NCI-H146 treated with DMSO at 0.1 percent for 48 hours (cell line): Measurements from ENCODE around the gene AKAP1.

Experiments used
- DNase-seq: peaks from one replicate; lab custom pipeline; 2025; ENCODE audit not compliant: unreplicated experiment; lab: John Stamatoyannopoulos, UW

The AKAP1 gene

GRCh38 chr17:57084802-57085447 is at the start of gene AKAP1:
Gene AKAP1 (plus strand): TSS chr17:57085246. CDS start chr17:57105465, 20,219 bp downstream.
- peak; percentile 74 for DNase-seq

GRCh38 chr17:57035971-57036481 is 49.0 kb upstream of the AKAP1 start:
- DNase-seq, result no peak

GRCh38 chr17:57037411-57037810 is 47.6 kb upstream of the AKAP1 start:
- DNase-seq, result no peak

- DNase-seq, result no peak
Observed at GRCh38 chr17:57038486-57038885, 46.6 kb upstream of the AKAP1 start.

- no peak for DNase-seq
Observed at GRCh38 chr17:57040571-57040970, 44.5 kb upstream of the AKAP1 start.

GRCh38 chr17:57043276-57043675 is 41.8 kb upstream of the AKAP1 start:
- no peak for DNase-seq

- DNase-seq, result no peak
Observed at GRCh38 chr17:57044976-57045867, 39.8 kb upstream of the AKAP1 start.

GRCh38 chr17:57045868-57046704 is 39.0 kb upstream of the AKAP1 start:
- DNase-seq, result no peak

- DNase-seq, result no peak
Observed at GRCh38 chr17:57046749-57047148, 38.3 kb upstream of the AKAP1 start.

GRCh38 chr17:57048096-57048495 is 37.0 kb upstream of the AKAP1 start:
- DNase-seq, result no peak

GRCh38 chr17:57050306-57050705 is 34.7 kb upstream of the AKAP1 start:
- DNase-seq, result no peak

GRCh38 chr17:57051886-57052361 is 33.1 kb upstream of the AKAP1 start:
- DNase-seq, result peak; percentile 95

GRCh38 chr17:57062865-57063264 is 22.2 kb upstream of the AKAP1 start:
- no peak for DNase-seq

- no peak for DNase-seq
Observed at GRCh38 chr17:57067162-57067561, 17.9 kb upstream of the AKAP1 start.

- DNase-seq, result no peak
Observed at GRCh38 chr17:57067781-57068180, 17.3 kb upstream of the AKAP1 start.

- DNase-seq, result no peak
Observed at GRCh38 chr17:57068222-57068658, 16.8 kb upstream of the AKAP1 start.

- DNase-seq, result no peak
Observed at GRCh38 chr17:57068707-57069106, 16.3 kb upstream of the AKAP1 start.

GRCh38 chr17:57071991-57072944 is 12.8 kb upstream of the AKAP1 start:
- DNase-seq, result no peak

GRCh38 chr17:57073626-57074025 is 11.4 kb upstream of the AKAP1 start:
- no peak for DNase-seq

- DNase-seq, result no peak
Observed at GRCh38 chr17:57075193-57075592, 9.9 kb upstream of the AKAP1 start.
